RWPE2 (cell line): ENCODE data around the gene TRIM37.
A peak's percentile ranks its signal among the peaks of the same experiment; 100 is the strongest.

ENCODE experiments used
- ATAC-seq: fragments of 200-7000 bp; cut with Tn5 transposase; 3 replicates; pipeline ENCODE4 v1.9.1; 2021; ENCODE audit warnings: low read depth
- DNase-seq: peaks from one replicate; pipeline ENCODE4 v3.0.0-alpha.2; 2020; ENCODE audit warnings: low spot score
- H3K27ac ChIP-seq: fragments of 450-650 bp; 2 replicates; pipeline ENCODE4 v1.5.1; 2017; ENCODE audit warnings: mild to moderate bottlenecking; ENCODE audit not compliant: poor library complexity, severe bottlenecking
- H3K27me3 ChIP-seq: fragments of 250-450 bp; sonication (Bioruptor Pico); 2 replicates; pipeline ENCODE4 v1.5.1; 2021; ENCODE audit warnings: mild to moderate bottlenecking, moderate library complexity; ENCODE audit not compliant: insufficient read depth, poor library complexity, severe bottlenecking
- H3K36me3 ChIP-seq: fragments of 250-450 bp; sonication (Bioruptor Pico); 2 replicates; pipeline ENCODE4 v1.5.1; 2020; ENCODE audit warnings: low read depth, mild to moderate bottlenecking, moderate library complexity
- H3K4me1 ChIP-seq: fragments of 250-450 bp; sonication (Bioruptor Pico); 2 replicates; pipeline ENCODE4 v1.5.1; 2021; ENCODE audit warnings: mild to moderate bottlenecking, moderate library complexity; ENCODE audit not compliant: insufficient read depth, poor library complexity, severe bottlenecking
- H3K4me3 ChIP-seq: fragments of 250-450 bp; sonication (Bioruptor Pico); 2 replicates; pipeline ENCODE4 v1.5.1; 2021; ENCODE audit warnings: mild to moderate bottlenecking, moderate library complexity; ENCODE audit not compliant: severe bottlenecking
- H3K9me3 ChIP-seq: fragments of 250-450 bp; sonication (Bioruptor Pico); 2 replicates; pipeline ENCODE4 v1.5.1; 2021; ENCODE audit warnings: mild to moderate bottlenecking, moderate library complexity; ENCODE audit not compliant: severe bottlenecking
- TF ChIP-seq, protein P1 (sequence below): fragments of 450-650 bp; IDR thresholded peaks from one replicate; pipeline ENCODE4 v1.5.1; 2017; ENCODE audit warnings: mild to moderate bottlenecking, moderate library complexity; ENCODE audit not compliant: poor library complexity, severe bottlenecking

Gene TRIM37

DNA sequence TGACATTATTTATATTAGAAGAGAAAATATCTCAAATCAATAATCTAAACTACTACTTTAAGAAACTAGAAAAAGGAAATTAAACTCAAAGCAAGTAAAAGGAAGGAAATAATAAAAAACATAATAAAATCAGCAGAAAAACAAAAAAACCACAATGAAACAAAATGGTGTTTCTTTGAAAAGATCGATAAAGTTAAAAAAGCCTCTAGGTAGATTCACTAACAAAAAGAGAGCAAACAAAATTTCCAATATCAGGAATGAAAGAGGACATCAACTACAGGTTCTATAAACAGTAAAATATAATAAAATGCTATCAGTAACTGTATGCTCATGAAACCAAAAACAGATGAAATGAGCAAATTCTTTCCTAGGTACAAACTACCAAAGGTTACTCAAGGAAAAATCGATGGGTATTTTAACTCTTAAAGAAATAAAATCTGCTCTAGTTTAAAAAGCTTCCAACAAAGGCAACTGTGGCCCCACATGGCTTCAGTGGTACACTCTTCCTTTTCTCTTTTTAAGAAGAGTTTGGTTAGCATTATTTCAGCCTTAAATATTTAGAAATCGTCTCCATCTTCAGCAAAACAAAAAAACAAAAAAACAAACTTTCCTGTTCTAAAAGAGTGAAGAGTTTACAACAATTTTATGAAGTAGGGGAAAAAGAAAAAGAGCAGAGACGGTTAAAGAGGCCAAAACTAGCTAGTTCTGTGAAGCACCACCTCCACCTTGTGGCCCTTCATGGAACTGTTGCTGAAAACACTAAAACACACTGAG is 102.2 kb downstream of the TRIM37 start:
- DNase-seq: no peak
- Histone ChIP-seq H3K9me3 (no peaks in the 10 kb centered on the region), H3K36me3 (peaks cover 59% of the 10 kb centered on the region), H3K27ac (no peak overlapping the region), H3K4me1 (no peaks in the 10 kb centered on the region), H3K4me3 (no peak overlapping the region), H3K27me3 (no peaks in the 10 kb centered on the region)
- ATAC-seq: peak; percentile 57; the same call in 2 of the 3 replicates
- TF ChIP-seq, protein P1, sequence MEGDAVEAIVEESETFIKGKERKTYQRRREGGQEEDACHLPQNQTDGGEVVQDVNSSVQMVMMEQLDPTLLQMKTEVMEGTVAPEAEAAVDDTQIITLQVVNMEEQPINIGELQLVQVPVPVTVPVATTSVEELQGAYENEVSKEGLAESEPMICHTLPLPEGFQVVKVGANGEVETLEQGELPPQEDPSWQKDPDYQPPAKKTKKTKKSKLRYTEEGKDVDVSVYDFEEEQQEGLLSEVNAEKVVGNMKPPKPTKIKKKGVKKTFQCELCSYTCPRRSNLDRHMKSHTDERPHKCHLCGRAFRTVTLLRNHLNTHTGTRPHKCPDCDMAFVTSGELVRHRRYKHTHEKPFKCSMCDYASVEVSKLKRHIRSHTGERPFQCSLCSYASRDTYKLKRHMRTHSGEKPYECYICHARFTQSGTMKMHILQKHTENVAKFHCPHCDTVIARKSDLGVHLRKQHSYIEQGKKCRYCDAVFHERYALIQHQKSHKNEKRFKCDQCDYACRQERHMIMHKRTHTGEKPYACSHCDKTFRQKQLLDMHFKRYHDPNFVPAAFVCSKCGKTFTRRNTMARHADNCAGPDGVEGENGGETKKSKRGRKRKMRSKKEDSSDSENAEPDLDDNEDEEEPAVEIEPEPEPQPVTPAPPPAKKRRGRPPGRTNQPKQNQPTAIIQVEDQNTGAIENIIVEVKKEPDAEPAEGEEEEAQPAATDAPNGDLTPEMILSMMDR: peak; percentile 95

DNA sequence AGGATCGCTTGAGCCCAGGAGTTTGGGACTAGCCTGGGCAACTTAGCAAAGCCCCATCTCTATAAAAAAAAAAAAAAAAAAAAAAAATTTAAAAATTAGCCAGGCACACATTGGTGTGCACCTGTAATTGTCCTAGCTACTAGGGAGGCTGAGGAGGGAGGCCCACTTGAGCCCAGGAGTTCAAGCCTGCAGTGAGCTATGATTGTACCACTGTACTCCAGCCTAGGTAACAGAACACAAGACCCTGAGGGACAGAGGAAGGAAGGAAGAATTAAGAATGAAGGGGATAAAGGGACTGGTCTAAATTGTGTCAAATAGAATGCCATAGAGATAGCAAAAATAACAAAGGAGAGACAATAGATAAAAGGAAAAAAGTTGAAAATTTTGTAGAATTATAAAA is 102.8 kb downstream of the TRIM37 start:
- no peak for ATAC-seq
- Histone ChIP-seq H3K27me3 (no peaks in the 10 kb centered on the region), H3K4me3 (no peak overlapping the region), H3K36me3 (peaks cover 64% of the 10 kb centered on the region), H3K4me1 (no peaks in the 10 kb centered on the region), H3K27ac (no peak overlapping the region), H3K9me3 (no peaks in the 10 kb centered on the region)
- TF ChIP-seq, protein P1: no peak
- DNase-seq: no peak

DNA sequence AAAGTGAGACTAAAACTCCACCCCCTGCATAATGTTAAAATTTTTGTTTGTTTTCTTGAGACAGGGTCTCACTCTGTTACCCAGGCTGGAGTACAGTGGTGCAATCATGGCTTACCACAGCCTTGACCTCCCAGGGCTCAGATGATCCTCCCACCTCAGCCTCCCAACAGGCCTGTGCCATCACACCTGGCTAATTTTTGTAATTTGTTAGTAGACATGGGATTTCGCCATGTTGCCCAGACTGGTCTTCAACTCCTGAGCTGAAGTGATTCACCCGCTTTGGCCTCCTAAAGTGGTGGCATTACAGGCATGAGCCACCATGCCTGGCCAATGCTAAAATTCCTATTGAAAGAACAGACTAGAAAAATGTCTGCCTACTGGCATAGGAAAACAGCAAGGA is 103.8 kb downstream of the TRIM37 start:
- Histone ChIP-seq H3K4me1 (no peaks in the 10 kb centered on the region), H3K4me3 (no peak overlapping the region), H3K27ac (no peak overlapping the region), H3K27me3 (no peaks in the 10 kb centered on the region), H3K9me3 (no peaks in the 10 kb centered on the region), H3K36me3 (peaks cover 64% of the 10 kb centered on the region)
- ATAC-seq: no peak
- TF ChIP-seq, protein P1: no peak
- DNase-seq: no peak

DNA sequence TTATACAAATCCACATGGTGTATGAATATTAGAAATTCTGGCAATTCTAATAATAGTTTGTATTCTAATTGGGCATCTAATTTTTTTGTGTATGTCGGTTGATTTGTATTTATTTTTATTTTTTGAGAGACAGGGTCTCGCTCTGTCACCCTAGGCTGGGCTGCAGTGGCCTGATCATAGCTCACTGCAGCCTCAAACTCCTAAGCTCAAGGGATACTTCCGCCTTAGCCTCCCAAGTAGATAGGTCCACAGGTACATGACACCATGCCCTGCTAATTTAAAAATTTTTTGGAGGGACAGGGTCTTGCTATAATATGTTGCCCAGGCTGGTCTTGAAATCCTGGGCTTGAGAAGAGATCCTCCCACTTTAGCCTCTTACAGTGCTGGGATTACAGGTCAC is 104.6 kb downstream of the TRIM37 start:
- ATAC-seq (no peak), DNase-seq (no peak)
- Histone ChIP-seq H3K9me3 (no peaks in the 10 kb centered on the region), H3K27ac (no peak overlapping the region), H3K36me3 (peaks cover 71% of the 10 kb centered on the region), H3K4me3 (no peak overlapping the region), H3K27me3 (no peaks in the 10 kb centered on the region), H3K4me1 (no peaks in the 10 kb centered on the region)
- TF ChIP-seq, protein P1: no peak

DNA sequence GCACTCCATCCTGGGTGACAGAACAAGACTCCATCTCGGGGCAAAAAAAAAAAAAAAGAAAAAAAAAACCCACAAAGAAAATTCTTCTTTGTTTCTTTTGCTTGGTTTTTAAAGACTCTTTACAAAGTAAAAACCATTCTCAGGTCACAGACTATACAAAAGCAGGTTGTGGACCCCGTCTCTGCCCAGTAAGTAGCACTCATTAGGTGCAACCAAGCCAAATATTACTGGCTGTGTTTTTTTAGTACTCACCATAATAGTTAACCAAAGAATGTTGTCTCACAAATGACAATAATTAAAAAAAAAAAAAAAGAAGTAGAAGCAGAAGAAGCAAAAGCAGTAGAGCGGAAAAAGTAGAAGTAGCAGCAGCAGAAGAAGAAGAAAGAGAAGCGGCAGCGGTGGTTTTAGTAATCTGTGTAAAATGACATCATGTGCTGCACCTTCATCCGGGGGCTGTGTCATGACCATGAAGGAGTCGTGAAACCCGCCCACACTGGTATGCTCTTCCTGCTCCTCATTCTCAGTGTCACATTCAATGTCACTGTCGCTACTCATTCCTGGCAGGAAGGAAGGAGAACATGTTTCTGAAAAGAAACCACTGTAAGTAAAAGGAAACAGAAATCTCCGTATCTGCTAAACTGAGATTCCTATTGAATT is 105.4 kb downstream of the TRIM37 start:
- H3K4me1 ChIP-seq: no peaks in the 10 kb centered on the region
- ATAC-seq (no peak), DNase-seq (no peak)
- no peak overlapping the region for H3K27ac ChIP-seq
- H3K36me3 ChIP-seq: peaks cover 74% of the 10 kb centered on the region
- H3K9me3 ChIP-seq: no peaks in the 10 kb centered on the region
- TF ChIP-seq, protein P1: no peak
- no peaks in the 10 kb centered on the region for H3K27me3 ChIP-seq
- H3K4me3 ChIP-seq: no peak overlapping the region
